AG20443 (cell line): ENCODE measurements around the gene HOXC10.

Experiments used
- DNase-seq: peaks from one replicate; pipeline ENCODE4 v3.0.0; 2012; ENCODE audit warnings: low spot score, mixed read lengths

Gene HOXC10

GRCh38 chr12:53992377-53992889 lies 7.5 kb downstream of the HOXC10 start:
- no peak for DNase-seq

- no peak for DNase-seq
Observed at GRCh38 chr12:53993162-53994008, 8.4 kb downstream of the HOXC10 start.

GRCh38 chr12:53994009-53994263 lies 9.0 kb downstream of the HOXC10 start:
- no peak for DNase-seq

DNA sequence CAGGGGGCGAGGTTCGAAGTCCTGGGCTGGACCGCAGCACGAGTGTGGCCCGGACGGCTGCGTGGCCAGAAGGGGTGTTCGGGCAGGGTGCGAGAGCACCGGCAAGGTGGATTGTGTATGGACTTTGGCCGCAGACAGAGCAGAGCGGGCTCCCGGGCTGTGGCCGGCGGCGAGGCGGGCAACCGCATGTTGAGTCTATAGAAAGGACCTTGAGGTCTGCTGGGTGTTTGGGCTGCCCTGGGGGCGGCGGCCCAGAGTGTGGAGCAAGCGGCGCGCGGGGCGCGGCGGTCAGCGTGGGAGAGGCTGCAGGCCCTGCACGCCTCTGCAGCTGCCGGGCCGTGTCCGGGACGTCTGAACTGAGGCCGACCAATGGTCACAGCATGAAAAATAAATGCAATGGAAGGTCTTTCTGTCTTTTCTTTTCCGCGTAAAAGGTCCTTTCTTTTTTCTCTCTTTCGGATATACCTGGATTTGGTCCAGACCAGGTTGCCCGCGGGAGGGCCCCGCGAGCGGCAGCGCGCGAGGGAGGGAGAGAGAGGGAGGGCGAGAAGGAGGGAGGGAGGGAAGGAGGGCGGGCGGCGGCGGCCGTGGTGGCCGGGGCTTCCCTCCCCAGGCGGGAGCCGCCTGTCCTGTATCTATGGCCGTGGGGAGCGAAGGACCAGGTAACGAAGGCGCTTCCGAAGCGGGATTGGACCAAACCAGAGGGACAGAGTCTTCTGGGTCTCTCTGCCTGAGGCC lies 9.5 kb downstream of the HOXC10 start:
- DNase-seq = no peak

GRCh38 chr12:53995002-53995377 lies 10.0 kb downstream of the HOXC10 start:
- DNase-seq = no peak

GRCh38 chr12:53995378-53996239 lies 10.7 kb downstream of the HOXC10 start:
- peak; percentile 80 for DNase-seq

- no peak for DNase-seq
Observed at GRCh38 chr12:53996240-53997203, 11.6 kb downstream of the HOXC10 start.

GRCh38 chr12:53997204-53998109 lies 12.5 kb downstream of the HOXC10 start:
- no peak for DNase-seq

GRCh38 chr12:53998110-53998899 lies 13.4 kb downstream of the HOXC10 start:
- no peak for DNase-seq

DNA sequence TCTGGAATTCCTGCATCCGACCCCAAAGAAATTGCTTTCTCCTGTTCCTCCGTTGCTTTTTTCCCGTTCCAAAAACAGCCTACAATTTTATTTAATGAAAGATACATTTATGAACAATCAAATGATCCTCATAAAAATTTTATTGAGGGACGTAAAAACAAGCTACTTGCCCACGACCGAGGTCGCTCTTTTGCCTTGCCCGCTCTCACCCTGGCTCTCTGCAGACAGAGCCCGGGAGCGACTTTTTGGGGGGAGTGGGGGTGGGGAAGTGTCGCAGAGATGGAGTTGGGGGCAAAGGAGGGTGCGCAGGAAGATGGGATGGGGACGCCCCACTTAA lies 13.9 kb downstream of the HOXC10 start:
- no peak for DNase-seq

- DNase-seq = peak; percentile 85
Observed at GRCh38 chr12:53999559-54000115, 14.7 kb downstream of the HOXC10 start.

DNA sequence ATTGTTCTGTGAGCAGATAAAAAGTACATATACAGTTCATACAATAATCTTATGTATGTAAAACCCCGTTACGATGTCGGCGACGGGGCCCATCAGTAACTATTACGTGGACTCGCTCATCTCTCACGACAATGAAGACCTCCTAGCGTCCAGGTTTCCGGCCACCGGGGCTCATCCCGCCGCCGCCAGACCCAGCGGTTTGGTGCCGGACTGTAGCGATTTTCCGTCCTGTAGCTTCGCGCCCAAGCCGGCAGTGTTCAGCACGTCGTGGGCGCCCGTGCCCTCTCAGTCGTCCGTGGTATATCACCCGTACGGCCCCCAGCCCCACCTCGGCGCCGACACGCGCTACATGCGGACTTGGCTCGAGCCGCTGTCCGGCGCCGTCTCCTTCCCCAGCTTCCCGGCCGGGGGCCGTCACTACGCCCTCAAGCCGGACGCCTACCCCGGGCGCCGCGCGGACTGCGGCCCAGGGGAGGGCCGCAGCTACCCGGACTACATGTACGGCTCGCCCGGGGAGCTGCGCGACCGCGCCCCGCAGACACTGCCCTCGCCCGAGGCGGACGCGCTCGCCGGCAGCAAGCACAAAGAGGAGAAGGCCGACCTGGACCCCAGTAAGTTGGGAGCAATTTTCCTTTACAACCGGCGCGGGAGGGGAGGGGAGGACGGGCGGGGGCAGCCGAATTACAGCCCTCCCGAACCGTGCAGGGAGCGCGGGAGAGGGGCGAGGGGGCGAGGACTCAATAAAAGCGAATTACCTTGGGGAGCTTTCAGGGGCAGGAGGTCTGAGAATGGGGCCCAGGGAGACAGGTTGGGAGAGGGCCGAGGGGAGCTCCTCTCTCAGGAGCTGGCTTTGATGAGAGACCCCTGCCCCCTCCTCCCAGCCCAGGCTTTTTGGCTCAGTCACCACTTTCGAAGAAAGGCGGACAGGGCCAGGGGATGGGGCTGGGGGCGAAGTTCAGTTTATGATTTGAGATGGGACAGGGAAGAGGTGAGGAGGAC lies 15.5 kb downstream of the HOXC10 start, which contains the start of gene HOXC9:
HOXC9 (plus strand) TSS at position 46 of the 999 bp plus-strand sequence; CDS start at position 74, 28 bp downstream.
- peak; percentile 67 for DNase-seq

- DNase-seq = no peak
Observed at GRCh38 chr12:54001283-54002187, 16.6 kb downstream of the HOXC10 start.

DNA sequence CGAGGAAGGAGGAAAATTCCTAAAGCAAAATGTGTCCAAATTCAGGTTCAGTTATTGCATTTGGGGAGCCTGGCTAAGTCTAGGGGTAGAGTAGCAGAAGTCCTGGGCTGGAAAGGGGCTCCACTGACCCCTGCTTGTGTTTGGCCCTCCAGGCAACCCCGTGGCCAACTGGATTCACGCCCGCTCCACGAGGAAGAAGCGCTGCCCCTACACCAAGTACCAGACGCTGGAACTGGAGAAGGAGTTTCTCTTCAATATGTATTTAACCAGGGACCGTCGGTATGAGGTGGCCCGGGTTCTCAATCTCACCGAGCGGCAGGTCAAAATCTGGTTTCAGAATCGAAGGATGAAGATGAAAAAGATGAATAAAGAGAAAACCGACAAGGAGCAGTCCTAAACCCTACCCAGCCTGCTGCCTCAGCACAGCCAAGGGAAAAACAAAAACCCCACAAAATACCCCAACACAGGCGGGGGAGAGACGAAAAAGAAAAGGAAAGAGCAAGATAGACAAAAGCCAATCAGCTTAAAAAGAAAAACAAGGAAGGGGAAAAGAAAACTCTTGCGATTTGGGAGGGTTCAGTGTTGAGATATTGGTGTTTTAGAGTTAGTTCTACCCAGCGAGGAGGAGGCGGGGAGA lies 17.4 kb downstream of the HOXC10 start:
- no peak for DNase-seq

GRCh38 chr12:54002915-54003389 lies 18.0 kb downstream of the HOXC10 start:
- DNase-seq = no peak

- no peak for DNase-seq
Observed at GRCh38 chr12:54003625-54004024, 18.7 kb downstream of the HOXC10 start.
